DND-41 (cell line): Measurements from ENCODE around the gene PADI3.

ENCODE experiments used
- EZH2 ChIP-seq: IDR thresholded peaks from 3 replicates; pipeline ENCODE4 v1.6.1; 2012; ENCODE audit warnings: borderline replicate concordance, low read depth, mild to moderate bottlenecking, moderate library complexity, low read length, inconsistent platforms; ENCODE audit not compliant: severe bottlenecking
- TF ChIP-seq, protein P1 (sequence below): IDR thresholded peaks from 2 replicates; pipeline ENCODE4 v1.5.1; 2012; ENCODE audit warnings: borderline replicate concordance, low read length, moderate library complexity, mild to moderate bottlenecking; ENCODE audit not compliant: poor library complexity, severe bottlenecking; ENCODE audit errors: extremely low read depth

- TF ChIP-seq, protein P1, sequence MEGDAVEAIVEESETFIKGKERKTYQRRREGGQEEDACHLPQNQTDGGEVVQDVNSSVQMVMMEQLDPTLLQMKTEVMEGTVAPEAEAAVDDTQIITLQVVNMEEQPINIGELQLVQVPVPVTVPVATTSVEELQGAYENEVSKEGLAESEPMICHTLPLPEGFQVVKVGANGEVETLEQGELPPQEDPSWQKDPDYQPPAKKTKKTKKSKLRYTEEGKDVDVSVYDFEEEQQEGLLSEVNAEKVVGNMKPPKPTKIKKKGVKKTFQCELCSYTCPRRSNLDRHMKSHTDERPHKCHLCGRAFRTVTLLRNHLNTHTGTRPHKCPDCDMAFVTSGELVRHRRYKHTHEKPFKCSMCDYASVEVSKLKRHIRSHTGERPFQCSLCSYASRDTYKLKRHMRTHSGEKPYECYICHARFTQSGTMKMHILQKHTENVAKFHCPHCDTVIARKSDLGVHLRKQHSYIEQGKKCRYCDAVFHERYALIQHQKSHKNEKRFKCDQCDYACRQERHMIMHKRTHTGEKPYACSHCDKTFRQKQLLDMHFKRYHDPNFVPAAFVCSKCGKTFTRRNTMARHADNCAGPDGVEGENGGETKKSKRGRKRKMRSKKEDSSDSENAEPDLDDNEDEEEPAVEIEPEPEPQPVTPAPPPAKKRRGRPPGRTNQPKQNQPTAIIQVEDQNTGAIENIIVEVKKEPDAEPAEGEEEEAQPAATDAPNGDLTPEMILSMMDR = no peak
- TF ChIP-seq EZH2 = no peak
Measured at GRCh38 chr1:17260738-17261137, 11.8 kb downstream of the PADI3 start.
